ENCODE measurements around the gene RASA4. TPM values are rescaled to one million over a fixed set of nuclear protein-coding genes. Genes with fewer than 3 reads are reported as not detected.
"Not testable (repeated sequence)": the region's sequence is repeated elsewhere in the genome, so short reads cannot be mapped to it uniquely, and the experiment has no call there.

RASA4 gene
- total RNA-seq, 3 donors from 2014 or later: 43.7 to 58.3 (median 47.4) TPM

DNA sequence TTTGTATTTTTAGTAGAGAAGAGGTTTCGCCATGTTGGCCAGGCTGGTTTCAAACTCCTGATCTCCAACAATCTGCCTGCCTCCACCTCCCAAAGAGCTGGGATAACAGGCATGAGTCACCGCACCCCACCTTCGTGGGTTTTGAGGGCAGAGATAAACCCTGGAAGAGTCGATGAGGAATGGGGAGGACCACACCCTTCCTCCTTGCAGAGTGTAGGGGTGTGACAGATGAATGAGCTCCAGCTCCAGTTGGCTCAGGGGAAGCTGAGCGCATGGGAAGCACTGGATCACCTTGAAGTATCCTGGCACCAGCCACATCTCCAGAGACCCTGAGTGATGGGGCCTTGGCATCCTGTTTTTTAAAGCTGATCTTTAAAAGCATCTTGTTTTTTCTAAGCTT, 33.1 kb downstream of the RASA4 start:
- not testable (repeated sequence) for H3K4me1 Mint-ChIP-seq (ENCODE audit: low read depth); ATAC-seq; H3K4me3 Mint-ChIP-seq; H3K27me3 Mint-ChIP-seq (ENCODE audit: low read depth); H3K9me3 Mint-ChIP-seq; DNase-seq; H3K36me3 Mint-ChIP-seq (ENCODE audit: insufficient read depth)

DNA sequence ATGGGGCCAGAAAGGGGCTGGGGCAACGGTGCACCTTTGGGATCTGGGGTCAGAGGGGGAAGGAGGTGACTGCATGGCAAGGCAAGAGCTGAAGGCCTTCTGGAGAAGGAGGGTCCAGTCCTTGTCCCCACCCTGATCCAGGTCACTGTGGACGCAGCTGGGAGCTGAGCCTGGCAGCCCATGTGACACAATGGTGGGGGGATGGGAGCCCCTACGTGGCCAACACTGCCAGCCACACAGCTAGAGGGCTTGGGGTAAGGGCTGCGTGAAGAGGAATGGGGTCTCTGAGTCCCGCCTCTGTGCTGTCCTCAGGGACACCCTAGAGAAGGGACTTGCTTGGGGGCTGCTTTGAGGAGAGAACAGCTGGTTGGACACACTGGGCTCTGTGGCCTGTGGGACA, 34.8 kb downstream of the RASA4 start:
- H3K27me3 Mint-ChIP-seq (ENCODE audit: low read depth); DNase-seq; H3K9me3 Mint-ChIP-seq; H3K4me1 Mint-ChIP-seq (ENCODE audit: low read depth); ATAC-seq; H3K4me3 Mint-ChIP-seq; H3K36me3 Mint-ChIP-seq (ENCODE audit: insufficient read depth): not testable (repeated sequence)

DNA sequence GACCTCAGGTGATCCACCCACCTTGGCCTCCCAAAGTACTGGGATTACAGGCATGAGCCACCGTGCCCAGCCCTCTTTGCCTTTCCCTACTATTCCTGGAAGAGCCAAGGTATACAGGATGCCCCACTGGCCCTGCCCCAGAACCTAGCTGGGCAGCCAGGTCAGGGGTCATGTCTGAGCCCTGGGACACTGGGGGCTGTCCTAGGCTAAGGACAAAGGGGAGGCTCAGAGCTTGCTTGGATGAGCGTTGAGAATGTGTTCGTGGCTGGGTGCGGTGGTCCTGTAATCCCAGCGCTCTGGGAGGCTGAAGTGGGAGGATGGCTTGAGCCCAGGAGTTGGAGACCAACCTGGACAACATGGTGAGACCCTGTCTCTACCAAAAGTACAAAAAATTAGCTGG, 38.1 kb downstream of the RASA4 start:
- not testable (repeated sequence) for DNase-seq; ATAC-seq; H3K4me3 Mint-ChIP-seq; H3K36me3 Mint-ChIP-seq (ENCODE audit: insufficient read depth); H3K4me1 Mint-ChIP-seq (ENCODE audit: low read depth); H3K27me3 Mint-ChIP-seq (ENCODE audit: low read depth); H3K9me3 Mint-ChIP-seq

DNA sequence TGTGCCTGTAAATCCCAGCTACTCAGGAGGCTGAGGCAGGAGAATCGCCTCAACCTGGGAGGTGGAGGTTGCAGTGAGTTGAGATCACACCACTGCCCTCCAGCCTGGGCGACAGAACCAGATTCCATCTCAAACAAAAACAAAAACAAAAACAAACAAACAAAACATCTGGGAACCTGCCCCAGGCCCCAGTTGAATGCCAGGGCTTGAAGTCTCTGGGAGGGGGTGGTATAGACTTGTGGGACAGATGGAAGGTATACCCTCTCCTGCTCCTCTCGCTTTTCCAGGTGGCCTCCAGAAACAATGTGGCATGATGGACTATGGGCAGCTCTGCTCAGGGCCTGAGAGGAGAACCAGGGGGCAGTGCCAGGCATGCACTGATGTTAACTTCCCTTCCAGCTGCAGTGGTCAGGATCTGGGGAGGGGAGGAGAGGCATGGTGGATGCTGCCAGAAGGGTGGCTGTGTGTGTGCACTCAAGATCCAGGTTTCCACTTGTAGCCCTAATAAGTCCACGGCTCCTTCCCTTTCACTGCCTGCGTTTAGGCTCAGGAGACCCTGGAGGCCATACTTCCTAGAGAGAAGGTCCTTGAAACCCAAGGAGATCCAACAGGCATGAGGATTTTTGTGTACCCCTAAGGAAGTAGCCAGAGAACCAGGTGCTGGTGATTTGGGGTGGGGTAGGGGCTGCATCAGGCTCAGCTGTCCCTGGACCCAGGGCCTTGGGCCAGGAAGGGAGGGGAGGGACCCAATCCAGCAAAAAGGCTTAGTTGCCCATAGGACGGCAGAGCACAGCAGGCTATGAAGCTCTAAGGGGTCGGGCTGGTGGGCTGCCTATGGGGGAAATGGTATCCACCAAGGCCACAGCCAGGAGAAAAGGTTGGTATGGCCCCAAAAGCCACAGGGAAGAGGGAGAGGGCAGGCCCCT, 39.0 kb downstream of the RASA4 start:
- not testable (repeated sequence) for H3K9me3 Mint-ChIP-seq; H3K36me3 Mint-ChIP-seq (ENCODE audit: insufficient read depth); H3K27me3 Mint-ChIP-seq (ENCODE audit: low read depth); DNase-seq; H3K4me3 Mint-ChIP-seq; H3K4me1 Mint-ChIP-seq (ENCODE audit: low read depth); ATAC-seq

DNA sequence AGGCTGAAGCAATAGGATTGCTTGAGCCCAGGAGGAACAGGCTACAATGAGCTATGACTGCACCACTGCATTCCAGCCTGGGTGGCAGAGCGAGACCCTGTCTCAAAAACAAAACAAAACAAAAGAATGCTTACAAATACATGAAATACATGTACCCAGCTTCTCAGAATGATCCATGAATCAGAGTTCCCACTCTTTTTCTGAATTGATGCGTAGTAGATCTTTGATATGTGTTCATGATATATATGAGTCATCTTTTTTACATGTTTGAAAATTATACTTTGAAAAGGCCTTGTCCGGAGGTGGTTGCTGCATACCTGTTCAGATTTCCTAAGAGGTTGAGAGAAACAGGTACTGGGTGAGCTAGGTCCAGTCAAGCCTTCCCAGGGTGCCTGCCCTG, 40.2 kb downstream of the RASA4 start:
- not testable (repeated sequence) for H3K36me3 Mint-ChIP-seq (ENCODE audit: insufficient read depth); DNase-seq; H3K9me3 Mint-ChIP-seq; H3K4me3 Mint-ChIP-seq; H3K4me1 Mint-ChIP-seq (ENCODE audit: low read depth); H3K27me3 Mint-ChIP-seq (ENCODE audit: low read depth)
- ATAC-seq: peak; percentile 12 to 15

DNA sequence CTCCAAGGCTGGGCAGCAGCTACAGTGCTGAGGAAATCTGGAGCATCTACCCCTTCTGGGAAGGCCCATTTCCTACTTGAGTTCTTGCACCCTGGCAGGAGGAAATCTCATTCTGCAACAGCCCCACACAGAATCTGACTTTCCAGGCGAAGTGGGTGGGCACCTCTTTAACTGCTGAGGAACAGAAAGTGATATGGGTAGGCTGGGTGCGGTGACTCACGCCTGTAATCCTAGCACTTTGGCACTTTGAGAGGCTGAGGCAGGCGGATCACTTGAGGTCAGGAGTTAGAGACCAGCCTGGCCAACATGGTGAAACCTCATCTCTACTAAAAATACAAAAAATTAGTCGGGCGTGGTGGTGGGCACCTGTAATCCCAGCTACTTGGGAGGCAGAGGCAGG, 41.9 kb downstream of the RASA4 start:
- ATAC-seq, DNase-seq: not testable (repeated sequence)

DNA sequence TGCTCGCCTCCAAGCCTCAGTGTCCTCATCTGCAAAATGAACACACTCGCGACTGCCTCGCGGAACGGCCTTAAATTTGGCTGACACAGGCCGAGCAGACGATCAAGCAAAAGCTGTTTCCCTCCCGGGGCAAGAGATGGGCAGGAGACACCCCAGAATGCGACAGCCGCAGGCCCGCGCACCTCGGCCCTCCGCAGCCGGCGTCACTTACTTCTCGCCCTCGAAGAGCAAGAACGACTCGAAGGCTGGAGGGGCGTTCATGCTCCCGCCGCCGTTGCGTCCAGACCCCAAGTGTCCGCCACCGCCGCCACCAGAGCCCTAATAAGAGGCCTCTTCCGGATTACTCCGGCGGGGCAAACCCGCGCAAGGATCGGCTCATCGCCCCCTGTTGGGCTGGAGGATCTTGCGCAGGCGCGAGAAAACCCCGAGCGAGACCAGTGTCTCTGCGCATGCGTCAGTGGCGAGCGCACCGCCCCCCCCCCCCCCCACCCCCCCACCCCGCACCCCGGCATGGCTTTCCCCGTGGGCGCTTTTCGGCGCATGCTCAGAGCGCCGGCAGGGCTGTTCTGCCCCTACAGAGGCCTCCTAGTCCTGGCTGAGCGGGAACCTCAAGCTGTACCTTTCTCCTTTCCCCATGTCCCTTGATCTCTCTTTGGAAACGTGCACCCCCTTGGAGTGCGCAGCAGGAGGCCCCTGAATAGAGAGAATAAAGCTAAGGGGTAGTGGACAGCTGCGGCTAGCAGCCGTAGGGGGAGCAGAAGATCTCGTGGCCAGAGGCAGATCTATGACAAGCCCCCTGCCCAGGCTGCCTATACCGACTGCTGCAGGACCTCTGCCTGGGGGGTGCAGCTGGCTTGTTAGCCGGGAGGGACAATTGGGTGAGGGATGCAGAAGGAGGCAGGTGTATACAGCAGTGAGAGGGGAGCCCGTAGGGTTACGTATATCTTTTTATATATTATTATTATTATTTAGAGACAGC, 44.0 kb downstream of the RASA4 start, which contains the start of gene POLR2J3:
Gene POLR2J3, minus strand, starts transcription at position 323 of the 979 bp plus-strand sequence. Its CDS starts 62 bp downstream, at position 261.
- ATAC-seq (peak; percentile 93 to 95), DNase-seq (peak; percentile 94)
- H3K4me1 Mint-ChIP-seq (ENCODE audit: low read depth); H3K36me3 Mint-ChIP-seq (ENCODE audit: insufficient read depth); H3K27me3 Mint-ChIP-seq (ENCODE audit: low read depth); H3K9me3 Mint-ChIP-seq: not testable (repeated sequence)
- peak within 1 kb of the TSS; percentile 88 for H3K4me3 Mint-ChIP-seq

More for the DNA sequence above, 41.9 kb downstream of the RASA4 start:
- H3K4me3 Mint-ChIP-seq; H3K27me3 Mint-ChIP-seq (ENCODE audit: low read depth); H3K9me3 Mint-ChIP-seq; H3K36me3 Mint-ChIP-seq (ENCODE audit: insufficient read depth); H3K4me1 Mint-ChIP-seq (ENCODE audit: low read depth): not testable (repeated sequence)

DNA sequence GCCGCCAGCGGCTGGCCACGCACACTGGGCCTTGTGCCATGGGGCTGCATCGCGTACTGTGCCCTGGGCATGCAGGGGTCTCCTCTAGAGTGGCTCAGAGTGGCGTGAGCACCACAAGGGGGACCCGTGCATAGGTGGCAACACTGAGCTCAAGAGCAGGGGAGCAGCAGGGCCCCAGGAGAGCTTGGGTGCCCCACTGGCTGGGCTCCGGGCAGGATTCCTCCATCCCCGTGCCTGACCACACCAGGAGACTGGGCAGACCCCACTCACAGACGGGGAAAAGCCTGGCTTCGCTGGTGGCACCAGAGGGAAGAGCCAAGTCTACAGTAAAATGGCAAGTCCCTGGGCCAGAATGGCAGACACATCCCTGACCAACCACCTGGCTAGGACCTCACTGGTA, 47.9 kb downstream of the RASA4 start:
- DNase-seq; ATAC-seq; H3K27me3 Mint-ChIP-seq (ENCODE audit: low read depth); H3K4me3 Mint-ChIP-seq; H3K36me3 Mint-ChIP-seq (ENCODE audit: insufficient read depth); H3K9me3 Mint-ChIP-seq; H3K4me1 Mint-ChIP-seq (ENCODE audit: low read depth): not testable (repeated sequence)

DNA sequence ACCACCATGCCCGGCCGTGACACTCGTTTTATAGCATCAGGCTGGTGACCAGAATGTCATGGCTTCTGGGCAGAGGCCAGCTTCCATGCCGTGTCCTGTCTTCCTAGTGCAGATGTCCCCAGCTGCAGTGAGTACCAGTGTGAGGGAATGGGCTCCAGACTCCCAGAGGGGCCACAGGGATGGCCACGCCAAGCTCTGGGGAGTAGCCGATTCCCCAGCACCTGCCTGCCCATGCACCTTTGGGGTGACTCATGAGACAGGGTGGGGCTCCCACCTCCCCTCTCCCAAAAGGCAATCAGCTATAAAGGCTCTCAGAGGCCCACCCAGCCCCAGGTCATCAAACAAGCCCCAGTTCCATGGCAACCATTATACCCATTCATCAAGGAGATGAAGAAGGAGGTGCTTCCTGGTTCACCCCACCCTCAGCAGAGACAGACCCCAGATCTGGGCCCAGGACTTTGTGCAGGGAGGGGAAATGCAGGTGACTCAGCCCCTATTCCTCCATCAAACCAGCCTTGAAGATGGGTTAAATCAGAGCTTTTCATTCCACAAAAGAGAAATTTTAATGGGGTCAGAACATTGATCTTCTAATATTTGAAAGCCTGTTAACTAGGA, 65.6 kb downstream of the RASA4 start, which contains the start of gene SPDYE2:
Gene SPDYE2, plus strand, starts transcription at position 419 of the 615 bp plus-strand sequence. CDS start 2,030 bp downstream, outside the sequence.
- H3K4me3 Mint-ChIP-seq; H3K36me3 Mint-ChIP-seq (ENCODE audit: insufficient read depth); ATAC-seq; DNase-seq; H3K4me1 Mint-ChIP-seq (ENCODE audit: low read depth); H3K27me3 Mint-ChIP-seq (ENCODE audit: low read depth); H3K9me3 Mint-ChIP-seq: not testable (repeated sequence)

DNA sequence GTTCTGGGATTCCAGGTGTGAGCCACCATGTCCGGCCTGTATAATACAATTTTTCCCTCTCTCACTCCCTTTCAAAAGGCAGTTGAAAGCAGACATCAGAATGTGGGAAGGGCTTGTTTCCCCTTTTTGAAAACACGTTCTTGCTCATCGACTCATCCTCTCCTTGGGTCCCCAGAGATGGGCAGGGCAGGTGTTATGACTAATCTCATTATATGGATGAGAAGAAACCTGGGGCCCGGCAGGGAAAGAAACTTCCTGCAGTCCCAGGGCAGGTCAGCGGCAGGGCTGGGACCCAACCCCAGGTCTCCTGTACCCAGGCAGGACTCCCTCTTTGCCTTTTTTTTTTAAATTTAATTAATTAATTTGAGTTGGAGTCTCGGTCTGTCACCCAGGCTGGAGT, 70.2 kb downstream of the RASA4 start:
- H3K9me3 Mint-ChIP-seq; DNase-seq; ATAC-seq; H3K36me3 Mint-ChIP-seq (ENCODE audit: insufficient read depth); H3K4me3 Mint-ChIP-seq; H3K4me1 Mint-ChIP-seq (ENCODE audit: low read depth); H3K27me3 Mint-ChIP-seq (ENCODE audit: low read depth): not testable (repeated sequence)

DNA sequence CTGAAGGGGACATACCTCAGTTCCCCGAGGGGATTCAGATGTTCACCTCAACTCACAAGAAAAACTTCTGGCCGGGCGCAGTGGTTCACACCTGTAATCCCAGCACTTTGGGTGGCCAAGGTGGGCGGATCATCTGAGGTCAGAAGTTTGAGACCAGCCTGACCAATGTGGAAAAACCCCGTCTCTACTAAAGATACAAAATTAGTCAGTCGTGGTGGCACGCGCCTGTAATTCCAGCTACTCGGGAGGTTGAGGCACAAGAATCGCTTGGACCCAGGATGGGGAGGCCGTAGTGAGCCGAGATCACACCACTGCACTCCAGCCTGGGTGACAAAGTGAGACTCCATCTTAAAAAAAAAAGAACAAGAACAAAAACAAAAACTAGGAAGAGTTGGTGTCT, 71.3 kb downstream of the RASA4 start:
- ATAC-seq; H3K4me3 Mint-ChIP-seq; H3K4me1 Mint-ChIP-seq (ENCODE audit: low read depth); H3K9me3 Mint-ChIP-seq; DNase-seq; H3K27me3 Mint-ChIP-seq (ENCODE audit: low read depth); H3K36me3 Mint-ChIP-seq (ENCODE audit: insufficient read depth): not testable (repeated sequence)

DNA sequence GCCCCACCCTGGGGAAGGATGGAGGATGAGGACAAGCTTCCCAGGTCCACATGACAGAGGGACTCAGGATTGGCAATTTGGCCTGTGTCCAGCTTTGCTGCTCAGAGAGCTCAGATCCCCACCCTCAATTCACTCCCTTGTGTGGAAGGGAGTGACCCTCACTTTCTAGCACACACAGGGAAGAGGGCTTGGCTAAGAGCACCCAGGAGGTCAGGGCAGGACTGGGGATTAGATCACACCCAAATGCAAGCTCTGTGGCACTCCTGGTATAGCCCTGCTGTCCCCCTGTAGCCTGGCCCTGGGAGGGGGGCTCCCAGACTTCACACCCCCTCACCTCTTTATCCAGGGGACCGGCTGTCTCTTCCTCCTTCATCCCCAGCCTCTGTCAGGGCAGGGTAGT, 72.2 kb downstream of the RASA4 start:
- not testable (repeated sequence) for H3K4me1 Mint-ChIP-seq (ENCODE audit: low read depth); H3K9me3 Mint-ChIP-seq; H3K4me3 Mint-ChIP-seq; DNase-seq; H3K36me3 Mint-ChIP-seq (ENCODE audit: insufficient read depth); H3K27me3 Mint-ChIP-seq (ENCODE audit: low read depth); ATAC-seq

DNA sequence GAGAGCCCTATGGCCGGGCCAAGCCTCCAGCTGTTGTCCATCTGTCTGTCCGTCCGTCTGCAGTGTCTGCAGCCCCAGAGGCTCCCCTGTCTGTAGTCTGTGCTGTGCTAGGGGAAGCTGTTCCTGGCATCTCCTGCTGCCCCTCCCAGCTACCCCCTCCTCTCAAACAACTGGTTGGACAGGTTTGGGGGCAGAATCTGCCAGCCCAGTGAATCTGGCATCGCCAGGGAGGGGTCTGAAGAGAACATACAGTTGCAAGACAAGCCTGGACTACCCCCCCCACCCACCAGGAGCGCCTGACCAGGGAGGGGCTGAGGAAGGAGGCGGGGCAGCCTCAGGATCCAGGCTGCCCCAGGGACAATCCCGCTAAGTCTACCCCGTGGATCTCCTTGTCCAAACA, 73.0 kb downstream of the RASA4 start, which contains the start of gene UPK3BL2:
Gene UPK3BL2, minus strand, starts transcription at position 101 of the 400 bp plus-strand sequence. Its CDS starts 60 bp downstream, at position 41.
- not testable (repeated sequence) for H3K4me3 Mint-ChIP-seq; H3K4me1 Mint-ChIP-seq (ENCODE audit: low read depth); H3K9me3 Mint-ChIP-seq; H3K36me3 Mint-ChIP-seq (ENCODE audit: insufficient read depth); ATAC-seq; H3K27me3 Mint-ChIP-seq (ENCODE audit: low read depth); DNase-seq

DNA sequence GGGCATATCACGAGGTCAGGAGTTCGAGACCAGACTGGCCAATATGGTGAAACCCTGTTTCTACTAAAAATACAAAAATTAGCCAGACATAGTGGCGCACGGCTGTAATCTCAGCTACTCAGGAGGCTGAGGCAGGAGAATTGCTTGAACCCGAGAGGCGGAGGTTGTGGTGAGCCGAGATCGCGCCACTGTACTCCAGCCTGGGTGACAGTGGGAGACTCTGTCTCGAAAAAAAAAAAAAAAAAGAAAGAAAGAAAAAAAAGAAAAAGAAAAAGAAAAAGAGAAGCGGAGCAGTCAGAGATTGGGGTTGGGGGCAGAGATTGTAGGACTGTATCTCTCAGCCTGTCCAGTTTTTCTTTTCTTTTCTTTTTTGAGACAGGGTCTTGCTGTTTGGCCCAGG, 73.8 kb downstream of the RASA4 start:
- H3K4me3 Mint-ChIP-seq; H3K9me3 Mint-ChIP-seq; H3K27me3 Mint-ChIP-seq (ENCODE audit: low read depth); DNase-seq; H3K36me3 Mint-ChIP-seq (ENCODE audit: insufficient read depth); H3K4me1 Mint-ChIP-seq (ENCODE audit: low read depth); ATAC-seq: not testable (repeated sequence)

Data from activated T-cell treated with anti-CD3 and anti-CD28 coated beads, Interleukin-2, amount 50 U/mL, for 4 hours (primary cell).